ENCODE results near the gene INPP5A.

DNA sequence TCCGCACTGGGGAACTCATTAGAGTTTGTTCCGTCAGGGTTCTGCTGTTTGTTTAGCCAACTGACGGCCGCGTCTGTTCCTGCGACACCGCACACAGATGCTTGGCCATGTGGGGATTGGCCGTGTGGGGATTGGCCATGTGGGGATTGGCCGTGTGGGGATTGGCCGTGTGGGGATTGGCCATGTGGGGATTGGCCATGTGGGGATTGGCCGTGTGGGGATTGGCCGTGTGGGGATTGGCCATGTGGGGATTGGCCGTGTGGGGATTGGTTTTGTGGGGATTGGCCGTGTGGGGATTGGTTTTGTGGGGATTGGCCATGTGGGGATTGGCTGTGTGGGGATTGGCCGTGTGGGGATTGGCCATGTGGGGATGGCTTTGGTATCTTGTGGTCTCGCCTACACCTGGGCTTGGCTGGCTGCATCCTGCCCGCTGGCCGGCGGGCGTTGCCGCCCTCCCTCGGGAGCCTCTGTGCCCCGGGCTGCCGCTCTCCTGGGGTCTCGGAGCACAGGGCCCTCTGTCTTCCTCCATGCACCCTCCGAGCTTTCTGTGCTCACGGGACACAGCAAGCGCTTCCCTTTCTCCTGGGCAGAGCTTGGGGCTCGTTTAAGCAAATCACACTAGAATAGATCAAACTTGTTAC lies 185.9 kb downstream of the INPP5A start:
- TF ChIP-seq, protein P1, sequence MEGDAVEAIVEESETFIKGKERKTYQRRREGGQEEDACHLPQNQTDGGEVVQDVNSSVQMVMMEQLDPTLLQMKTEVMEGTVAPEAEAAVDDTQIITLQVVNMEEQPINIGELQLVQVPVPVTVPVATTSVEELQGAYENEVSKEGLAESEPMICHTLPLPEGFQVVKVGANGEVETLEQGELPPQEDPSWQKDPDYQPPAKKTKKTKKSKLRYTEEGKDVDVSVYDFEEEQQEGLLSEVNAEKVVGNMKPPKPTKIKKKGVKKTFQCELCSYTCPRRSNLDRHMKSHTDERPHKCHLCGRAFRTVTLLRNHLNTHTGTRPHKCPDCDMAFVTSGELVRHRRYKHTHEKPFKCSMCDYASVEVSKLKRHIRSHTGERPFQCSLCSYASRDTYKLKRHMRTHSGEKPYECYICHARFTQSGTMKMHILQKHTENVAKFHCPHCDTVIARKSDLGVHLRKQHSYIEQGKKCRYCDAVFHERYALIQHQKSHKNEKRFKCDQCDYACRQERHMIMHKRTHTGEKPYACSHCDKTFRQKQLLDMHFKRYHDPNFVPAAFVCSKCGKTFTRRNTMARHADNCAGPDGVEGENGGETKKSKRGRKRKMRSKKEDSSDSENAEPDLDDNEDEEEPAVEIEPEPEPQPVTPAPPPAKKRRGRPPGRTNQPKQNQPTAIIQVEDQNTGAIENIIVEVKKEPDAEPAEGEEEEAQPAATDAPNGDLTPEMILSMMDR (IDR thresholded peaks at IDR 0.05), result no peak
- no peak for TF ChIP-seq POLR2AphosphoS5 (IDR thresholded peaks at IDR 0.05)
- TF ChIP-seq POLR2A (IDR thresholded peaks at IDR 0.05), result no peak

Data from transverse colon (tissue), 4 donors.